Measurements from ENCODE around the gene CYP24A1. TPM values are rescaled to one million over a fixed set of nuclear protein-coding genes. Genes with fewer than 3 reads are reported as not detected.

CYP24A1 gene
- total and polyA plus RNA-seq, 2 of the 8 experiments (the other 6 are each of a cell fraction or from before 2014, with no cell fraction given) = not detected

DNA sequence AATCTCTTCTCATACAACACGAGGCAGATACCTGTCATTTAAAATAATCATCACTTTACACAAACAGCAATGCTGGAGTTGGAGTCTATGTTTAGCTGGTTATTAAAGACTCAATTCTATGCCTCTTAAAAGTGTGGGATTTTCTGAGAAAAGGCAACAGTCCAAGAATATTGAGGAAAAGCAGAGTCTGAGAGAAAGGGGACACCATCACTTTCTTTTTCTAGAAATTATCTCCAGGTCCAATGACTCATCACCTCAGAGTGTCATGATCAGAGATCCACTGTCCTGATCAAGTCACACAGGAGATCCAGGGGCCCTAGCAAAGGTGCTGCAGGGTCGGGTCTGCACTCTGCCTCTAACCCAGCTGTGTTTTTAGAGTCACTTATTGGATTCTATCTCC, 8.0 kb downstream of the CYP24A1 start:
- no peak overlapping the region for H3K4ac ChIP-seq (replicated peaks; ENCODE audit: insufficient read length, low read depth, low read length)
- H3K36me3 ChIP-seq (ENCODE audit: control insufficient read depth in 2 of 4, insufficient read depth in 4 of 4, low read length in 3 of 4) = no peaks in the 10 kb centered on the region
- no peak overlapping the region for H3K56ac ChIP-seq (replicated peaks; ENCODE audit: insufficient read length, low read depth, low read length)
- no peak overlapping the region for H2AFZ ChIP-seq (ENCODE audit: low read length)
- H2BK12ac ChIP-seq (ENCODE audit: low read depth, low read length) = no peak overlapping the region
- no peak overlapping the region for H3K4me3 ChIP-seq (ENCODE audit: extremely low read depth in 1 of 4, insufficient read depth in 2 of 4, low read depth in 3 of 4, low read length in 4 of 4)
- H3K27ac ChIP-seq (ENCODE audit: low read depth, low read length) = no peak overlapping the region
- FAIRE-seq (no peak), DNase-seq (ENCODE audit: low read depth in 1 of 2, low spot score in 2 of 2) (no peak)
- no peaks in the 10 kb centered on the region for H3K23me2 ChIP-seq (ENCODE audit: low read depth, low read length)
- H4K91ac ChIP-seq (replicated peaks; ENCODE audit: insufficient read length, low read length) = no peak overlapping the region
- H3K9ac ChIP-seq (replicated peaks in 1 of 4; ENCODE audit: extremely low read depth in 1 of 4, low read depth in 3 of 4, low read length in 3 of 4) = no peak overlapping the region
- no peak overlapping the region for H3K23ac ChIP-seq (ENCODE audit: insufficient read length)
- no peak overlapping the region for H2BK20ac ChIP-seq (ENCODE audit: low read length)
- H3K4me2 ChIP-seq (ENCODE audit: insufficient read depth in 1 of 2, low read depth in 2 of 2, low read length in 2 of 2) = no peak overlapping the region
- no peaks in the 10 kb centered on the region for H3K79me1 ChIP-seq (ENCODE audit: low read depth, low read length)
- no peak overlapping the region for H2BK120ac ChIP-seq (replicated peaks; ENCODE audit: low read depth, low read length)
- H3K9me3 ChIP-seq (ENCODE audit: insufficient read depth in 2 of 2, low read depth in 1 of 2, low read length in 1 of 2) = peaks cover 0 to 4% of the 10 kb centered on the region in 2 experiments; a peak in 1 of 4 replicates
- no peak for TF ChIP-seq CEBPB (IDR thresholded peaks at IDR 0.05; ENCODE audit: low read depth, low read length)
- H4K8ac ChIP-seq (ENCODE audit: extremely low read depth, insufficient read depth, low read length) = no peak overlapping the region
- H3K14ac ChIP-seq (ENCODE audit: insufficient read length) = no peak overlapping the region
- H3K4me1 ChIP-seq (replicated peaks in 1 of 4; ENCODE audit: control insufficient read depth in 3 of 4, insufficient read depth in 4 of 4, low read length in 3 of 4) = no peaks in the 10 kb centered on the region
- H2AK5ac ChIP-seq (ENCODE audit: low read depth, low read length) = no peak overlapping the region
- POLR2A ChIA-PET (ENCODE audit: partially characterized antibody) = no interaction called here
- no peaks in the 10 kb centered on the region for H3K79me2 ChIP-seq (ENCODE audit: control insufficient read depth in 1 of 2, insufficient read depth in 2 of 2, low read length in 2 of 2)
- H3K27me3 ChIP-seq (replicated peaks in 1 of 4; ENCODE audit: control insufficient read depth in 3 of 4, extremely low read depth in 1 of 4, insufficient read depth in 3 of 4, low read length in 3 of 4) = peaks cover 0 to 6% (median 3%) of the 10 kb centered on the region in 4 experiments; a peak in 4 of 7 replicates
- H2BK15ac ChIP-seq (ENCODE audit: low read length) = no peak overlapping the region
- no peak overlapping the region for H4K5ac ChIP-seq (ENCODE audit: insufficient read length, low read depth, low read length)
- no peak overlapping the region for H3K18ac ChIP-seq (ENCODE audit: extremely low read depth, low read length)
- CTCF ChIA-PET (ENCODE audit: partially characterized antibody) = interaction anchor here (0.7 to 1.1 kb wide), 3 partner anchors 10 to 13 kb away, joined by 3 to 4 read pairs (median 4); no protein-coding TSS in a partner anchor
- H2BK5ac ChIP-seq (ENCODE audit: low read depth, low read length) = no peak overlapping the region
- WGBS, 2 experiments (ENCODE audit: extremely low coverage in 1 of 2, insufficient coverage in 1 of 2, insufficient read length in 1 of 2, insufficient replicate concordance in 2 of 2, low coverage in 1 of 2, low lambda C conversion rate in 2 of 2, missing lambda C conversion rate in 1 of 2) = 83% methylated on average over 2 of the region's 2 CpGs; no CpG with 5 or more reads in 1 of the 2 experiments
- H4K20me1 ChIP-seq (replicated peaks in 1 of 2; ENCODE audit: control insufficient read depth in 1 of 2, insufficient read depth in 2 of 2, low read length in 2 of 2) = no peaks in the 10 kb centered on the region
